ENCODE results near the gene NPR1.
"Not testable (repeated sequence)": the region's sequence is repeated elsewhere in the genome, so short reads cannot be mapped to it uniquely, and the experiment has no call there.

Gene NPR1

DNA sequence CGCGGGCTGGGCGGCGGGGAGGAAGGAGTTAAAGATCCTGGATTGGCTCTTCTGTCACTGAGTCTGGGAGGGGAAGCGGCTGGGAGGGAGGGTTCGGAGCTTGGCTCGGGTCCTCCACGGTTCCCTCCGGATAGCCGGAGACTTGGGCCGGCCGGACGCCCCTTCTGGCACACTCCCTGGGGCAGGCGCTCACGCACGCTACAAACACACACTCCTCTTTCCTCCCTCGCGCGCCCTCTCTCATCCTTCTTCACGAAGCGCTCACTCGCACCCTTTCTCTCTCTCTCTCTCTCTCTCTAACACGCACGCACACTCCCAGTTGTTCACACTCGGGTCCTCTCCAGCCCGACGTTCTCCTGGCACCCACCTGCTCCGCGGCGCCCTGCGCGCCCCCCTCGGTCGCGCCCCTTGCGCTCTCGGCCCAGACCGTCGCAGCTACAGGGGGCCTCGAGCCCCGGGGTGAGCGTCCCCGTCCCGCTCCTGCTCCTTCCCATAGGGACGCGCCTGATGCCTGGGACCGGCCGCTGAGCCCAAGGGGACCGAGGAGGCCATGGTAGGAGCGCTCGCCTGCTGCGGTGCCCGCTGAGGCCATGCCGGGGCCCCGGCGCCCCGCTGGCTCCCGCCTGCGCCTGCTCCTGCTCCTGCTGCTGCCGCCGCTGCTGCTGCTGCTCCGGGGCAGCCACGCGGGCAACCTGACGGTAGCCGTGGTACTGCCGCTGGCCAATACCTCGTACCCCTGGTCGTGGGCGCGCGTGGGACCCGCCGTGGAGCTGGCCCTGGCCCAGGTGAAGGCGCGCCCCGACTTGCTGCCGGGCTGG is at the start of gene NPR1:
NPR1 (plus strand) TSS at position 170 of the 818 bp plus-strand sequence; CDS start at position 591, 421 bp downstream.
- DNase-seq, result no peak

DNA sequence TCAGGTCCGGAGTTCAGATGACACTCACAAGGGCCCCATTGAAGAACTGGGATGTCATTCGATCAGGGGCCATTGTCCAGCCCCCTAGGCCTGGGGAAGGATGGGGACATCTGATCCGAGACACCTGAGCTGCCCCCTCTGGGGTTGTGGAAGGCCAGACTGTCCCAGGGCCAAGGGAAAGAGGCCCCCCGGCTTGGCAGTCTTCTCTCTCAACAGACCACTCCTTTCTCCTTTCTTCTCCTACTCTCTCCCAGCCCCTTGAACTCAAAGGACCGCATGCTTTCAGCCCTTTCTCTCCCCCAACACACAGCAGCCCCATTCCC is 49.2 kb upstream of the NPR1 start:
- no peak for DNase-seq

DNA sequence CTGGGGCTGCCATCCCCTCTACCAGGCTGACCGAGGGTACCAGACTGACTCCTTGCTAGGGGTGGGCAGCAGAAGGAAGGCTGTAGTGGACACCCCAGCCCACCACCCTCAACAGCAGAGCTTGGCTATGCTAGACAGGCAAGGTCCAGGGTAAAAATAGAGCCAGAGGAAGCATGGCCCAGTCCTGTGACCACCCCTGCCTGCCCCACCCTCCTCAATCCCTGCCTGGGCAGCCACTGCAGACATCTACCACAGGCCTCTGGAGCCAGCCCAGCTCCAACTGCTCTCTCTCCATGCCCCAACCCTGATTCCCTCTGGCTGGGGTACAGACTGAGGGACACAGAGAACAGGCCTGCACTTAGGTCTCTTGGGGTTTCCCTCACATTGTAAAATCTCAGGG is 48.5 kb upstream of the NPR1 start:
- DNase-seq, result no peak

DNA sequence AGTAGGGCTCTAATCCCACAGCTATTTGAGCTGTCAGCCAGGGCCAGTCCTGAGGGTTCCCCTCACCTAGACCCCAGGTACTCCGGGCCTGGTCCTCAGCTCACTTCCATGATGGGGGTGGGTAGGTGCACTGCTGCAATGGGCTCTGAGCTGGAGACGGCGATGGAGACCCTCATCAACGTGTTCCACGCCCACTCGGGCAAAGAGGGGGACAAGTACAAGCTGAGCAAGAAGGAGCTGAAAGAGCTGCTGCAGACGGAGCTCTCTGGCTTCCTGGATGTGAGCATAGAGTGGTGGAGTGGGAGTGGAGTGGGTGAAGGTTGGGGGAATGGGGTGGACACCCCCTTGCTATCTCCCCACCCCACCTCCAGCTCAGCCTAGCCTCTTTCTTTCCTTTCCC is 48.1 kb upstream of the NPR1 start:
- no peak for DNase-seq

DNA sequence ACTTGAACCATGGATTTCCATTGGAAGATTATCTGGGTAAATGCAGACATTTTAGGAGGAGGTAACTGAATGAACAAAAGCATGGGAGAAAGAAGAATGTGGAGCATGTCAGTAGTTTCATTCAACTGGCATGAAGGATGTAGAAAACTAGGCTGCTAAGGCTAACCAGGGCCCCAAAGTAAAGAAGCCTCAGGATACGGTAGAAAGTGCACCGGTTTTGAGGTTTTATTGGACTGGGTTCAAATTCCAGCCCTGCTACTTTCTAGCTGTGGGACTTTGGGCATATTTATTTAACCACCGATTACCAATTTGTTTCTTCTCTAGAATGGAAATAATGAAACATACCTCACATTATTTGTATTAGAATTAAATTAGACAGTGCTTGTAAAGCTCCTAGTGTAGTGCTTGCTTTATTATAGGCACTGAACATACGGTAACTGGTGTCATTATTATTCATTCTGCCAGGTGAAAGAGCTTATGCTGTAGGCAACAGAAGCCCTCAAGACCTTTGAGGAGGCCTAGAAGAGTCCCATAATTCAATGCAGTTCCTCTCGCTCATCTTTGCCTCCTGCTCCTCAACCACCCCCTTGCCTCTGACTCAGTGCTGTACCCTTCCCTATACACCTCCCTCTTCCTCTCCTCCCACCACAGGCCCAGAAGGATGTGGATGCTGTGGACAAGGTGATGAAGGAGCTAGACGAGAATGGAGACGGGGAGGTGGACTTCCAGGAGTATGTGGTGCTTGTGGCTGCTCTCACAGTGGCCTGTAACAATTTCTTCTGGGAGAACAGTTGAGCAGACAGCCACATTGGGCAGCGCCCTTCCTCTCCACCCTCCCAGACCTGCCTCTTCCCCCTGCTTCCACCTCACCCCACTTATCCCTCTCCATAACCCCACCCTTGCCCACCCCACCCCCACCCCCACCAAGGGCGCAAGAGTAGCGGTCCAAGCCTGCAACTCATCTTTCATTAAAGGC is 47.2 kb upstream of the NPR1 start:
- no peak for DNase-seq

DNA sequence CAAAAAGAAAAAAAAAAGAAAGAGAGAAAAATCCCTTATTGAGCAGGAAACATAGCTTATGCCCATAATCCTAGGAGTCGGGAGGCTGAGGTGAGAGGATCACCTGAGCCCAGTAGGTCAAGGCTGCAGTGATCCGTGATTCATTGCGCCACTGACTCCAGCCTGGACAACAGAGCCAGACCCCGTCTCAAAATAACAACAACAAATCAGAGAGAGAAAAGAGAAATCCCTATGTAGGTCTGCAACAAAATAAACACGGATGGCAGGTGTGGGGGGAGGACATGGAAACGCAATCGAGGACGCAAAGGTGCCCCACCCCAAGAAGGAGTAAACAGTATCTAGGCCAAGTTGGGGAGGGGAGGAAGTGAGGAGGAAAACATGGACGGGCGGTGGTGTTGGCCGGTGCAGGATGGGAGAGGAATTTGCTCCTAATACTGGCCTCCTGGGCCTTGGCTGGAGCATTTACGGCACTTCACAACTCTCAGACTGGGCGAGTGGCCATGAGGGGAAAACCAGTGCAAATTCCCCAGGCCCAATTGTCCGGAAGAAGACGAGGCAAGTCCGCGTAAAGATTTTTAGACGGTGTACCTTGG is 45.2 kb upstream of the NPR1 start:
- no peak for DNase-seq

DNA sequence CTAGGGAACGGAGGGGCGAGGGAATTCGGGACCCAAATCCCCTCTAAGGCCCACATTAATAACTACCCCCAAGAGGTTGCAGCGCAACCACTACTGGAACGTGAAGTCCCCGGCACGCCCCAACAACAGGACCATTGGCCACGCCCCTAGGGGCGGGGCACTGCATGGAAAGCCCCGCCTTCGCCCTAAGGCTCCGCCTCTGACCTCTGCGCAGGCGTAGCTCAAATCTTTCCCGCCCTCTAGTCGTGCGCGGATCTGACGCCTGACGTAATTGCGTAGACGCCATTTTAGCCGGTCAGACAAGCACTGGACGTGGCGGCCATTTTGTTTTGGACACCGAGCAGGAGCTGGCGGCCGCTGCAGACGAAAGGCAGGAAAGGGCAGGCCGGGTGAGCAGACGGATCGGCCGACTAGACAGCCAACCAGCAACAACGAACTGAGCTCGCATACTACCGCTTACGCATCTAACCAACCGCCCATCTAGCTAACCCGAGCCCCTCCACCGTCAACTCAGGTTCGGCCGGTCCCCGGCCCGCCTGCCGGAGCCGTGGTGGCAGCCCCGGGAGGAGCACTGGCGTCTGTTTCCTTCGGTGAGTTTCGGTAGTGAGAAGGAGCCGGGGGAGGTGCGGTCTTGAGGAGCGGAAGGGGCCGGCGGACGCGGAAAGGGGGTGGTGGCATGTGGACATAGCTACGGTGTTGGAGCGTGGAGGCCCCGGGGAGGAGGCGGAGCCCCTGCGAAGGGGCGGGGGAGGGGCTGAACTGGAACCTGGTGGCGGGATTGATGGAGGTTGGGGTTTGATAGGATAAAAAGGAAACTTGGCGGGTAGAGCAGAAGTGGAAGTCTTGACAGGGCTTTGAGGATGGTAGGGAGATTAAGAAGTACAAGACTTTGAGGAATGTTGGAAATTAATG is 44.5 kb upstream of the NPR1 start, which contains the start of gene CHTOP:
CHTOP (plus strand) TSS at position 313 of the 912 bp plus-strand sequence. CDS start 2,523 bp downstream, outside the sequence.
- DNase-seq, result peak; percentile 95

DNA sequence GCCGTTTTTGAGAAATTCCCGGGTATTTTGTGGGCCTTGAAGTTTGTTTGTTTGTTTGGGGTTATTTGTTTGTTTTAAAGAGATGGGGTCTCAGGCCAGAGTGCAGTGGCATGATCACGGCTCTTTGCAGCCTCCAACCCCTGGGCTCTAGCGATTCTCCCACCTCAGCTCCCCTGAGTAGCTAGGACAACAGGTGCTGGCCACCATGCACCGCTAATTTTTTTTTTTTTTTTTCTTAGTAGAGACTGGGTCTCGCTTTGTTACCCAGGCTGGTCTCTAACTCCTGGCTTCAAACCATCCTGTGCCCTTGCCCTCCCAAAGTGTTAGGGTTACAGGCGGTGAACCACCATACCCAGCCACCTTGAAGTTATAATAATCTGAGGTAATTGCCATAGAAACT is 42.6 kb upstream of the NPR1 start:
- DNase-seq, result no peak

DNA sequence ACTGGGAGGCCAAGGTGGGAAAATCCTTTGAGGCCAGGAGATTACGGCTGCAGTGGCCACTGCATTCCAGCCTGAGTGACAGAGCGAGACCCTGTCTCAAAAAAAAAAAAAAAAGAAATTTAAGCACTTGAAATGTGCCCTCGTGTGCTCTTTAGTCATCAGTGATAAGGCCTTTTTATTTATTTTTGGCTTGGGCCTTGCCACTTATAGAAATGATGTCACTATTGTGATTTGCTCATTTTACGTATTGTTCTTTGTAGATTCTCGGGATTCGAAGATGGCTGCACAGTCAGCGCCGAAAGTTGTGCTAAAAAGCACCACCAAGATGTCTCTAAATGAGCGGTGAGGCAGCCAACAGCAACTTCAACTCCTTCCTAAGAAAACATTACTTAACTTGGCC is 42.2 kb upstream of the NPR1 start:
- DNase-seq, result no peak

DNA sequence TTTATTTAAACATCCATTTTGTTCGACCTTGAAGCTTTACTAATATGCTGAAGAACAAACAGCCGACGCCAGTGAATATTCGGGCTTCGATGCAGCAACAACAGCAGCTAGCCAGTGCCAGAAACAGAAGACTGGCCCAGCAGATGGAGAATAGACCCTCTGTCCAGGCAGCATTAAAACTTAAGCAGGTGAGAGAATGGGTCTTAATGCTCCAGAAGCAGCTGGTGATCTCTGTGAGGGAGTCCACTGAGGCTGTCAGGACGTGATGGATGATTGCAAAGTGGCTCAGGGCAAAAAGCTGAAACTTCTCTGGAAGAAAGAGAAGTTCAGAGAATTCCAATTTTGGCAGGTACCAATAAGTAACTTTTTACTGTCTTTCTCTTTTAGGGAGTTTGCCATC is 40.2 kb upstream of the NPR1 start:
- DNase-seq, result no peak

DNA sequence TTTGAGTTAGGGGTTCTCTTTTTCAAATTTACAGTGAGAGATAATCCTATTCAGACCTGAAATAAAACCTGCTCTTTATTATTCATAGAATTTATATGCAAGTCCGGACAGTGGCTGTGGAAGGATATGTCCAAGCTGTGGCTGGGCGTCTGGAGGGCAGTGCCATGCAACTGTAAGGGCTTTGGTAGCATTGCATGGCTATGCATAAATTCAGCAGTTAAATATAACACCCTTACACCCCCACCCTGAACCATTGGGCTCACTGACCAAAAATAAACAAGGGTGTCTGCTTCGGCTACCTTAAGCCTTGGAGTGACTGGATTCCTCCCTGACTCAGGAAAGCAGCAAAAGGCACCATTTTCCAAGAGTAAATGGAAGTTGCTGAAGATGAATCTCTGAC is 39.2 kb upstream of the NPR1 start:
- no peak for DNase-seq

DNA sequence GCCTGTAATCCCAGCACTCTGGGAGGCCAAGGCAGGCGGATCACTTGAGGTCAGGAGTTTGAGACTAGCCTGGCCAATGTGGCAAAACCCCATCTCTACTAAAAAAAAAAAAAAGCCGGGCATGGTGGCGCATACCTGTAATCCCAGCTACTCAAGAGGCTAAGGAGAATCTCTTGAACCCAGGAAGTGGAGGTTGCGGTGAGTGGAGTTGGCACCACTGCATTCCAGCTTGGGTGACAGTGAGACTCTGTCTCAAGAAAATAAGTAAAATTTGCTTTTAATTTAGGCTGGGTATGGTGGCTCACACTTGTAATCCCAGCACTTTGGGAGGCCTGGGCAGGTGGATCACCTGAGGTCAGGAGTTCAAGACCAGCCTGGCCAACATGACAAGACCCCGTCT is 38.3 kb upstream of the NPR1 start:
- not testable (repeated sequence) for DNase-seq

DNA sequence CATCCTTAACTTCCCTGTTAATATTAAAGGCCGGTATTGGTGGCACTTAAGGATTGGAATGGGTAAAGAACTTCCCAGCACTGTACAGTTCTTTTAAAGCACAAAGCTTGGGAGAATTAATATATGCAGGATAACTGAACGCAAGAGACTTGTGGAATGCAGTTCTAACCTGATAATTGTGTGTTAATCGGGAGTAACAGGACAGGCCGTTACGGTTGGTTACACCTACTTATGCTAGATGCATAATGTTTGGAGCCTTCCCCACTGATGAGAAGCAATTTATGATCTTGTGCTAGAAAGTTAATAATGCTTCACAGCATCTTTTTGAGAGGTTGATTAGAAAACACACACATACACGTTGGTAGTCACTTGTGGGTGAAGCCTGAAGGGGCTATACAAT is 37.6 kb upstream of the NPR1 start:
- no peak for DNase-seq

DNA sequence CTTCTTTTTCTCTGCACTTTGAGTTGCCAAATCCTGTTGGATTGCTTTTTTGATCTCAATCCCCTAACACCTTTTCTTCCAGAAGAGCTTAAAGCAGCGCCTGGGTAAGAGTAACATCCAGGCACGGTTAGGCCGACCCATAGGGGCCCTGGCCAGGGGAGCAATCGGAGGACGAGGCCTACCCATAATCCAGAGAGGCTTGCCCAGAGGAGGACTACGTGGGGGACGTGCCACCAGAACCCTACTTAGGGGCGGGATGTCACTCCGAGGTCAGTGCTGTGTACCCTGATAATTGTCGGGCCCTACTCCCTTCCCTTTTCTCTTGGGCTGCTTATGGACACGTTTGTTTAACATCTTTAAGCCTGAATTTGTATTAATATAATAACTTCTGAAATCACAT is 36.3 kb upstream of the NPR1 start:
- DNase-seq, result no peak

DNA sequence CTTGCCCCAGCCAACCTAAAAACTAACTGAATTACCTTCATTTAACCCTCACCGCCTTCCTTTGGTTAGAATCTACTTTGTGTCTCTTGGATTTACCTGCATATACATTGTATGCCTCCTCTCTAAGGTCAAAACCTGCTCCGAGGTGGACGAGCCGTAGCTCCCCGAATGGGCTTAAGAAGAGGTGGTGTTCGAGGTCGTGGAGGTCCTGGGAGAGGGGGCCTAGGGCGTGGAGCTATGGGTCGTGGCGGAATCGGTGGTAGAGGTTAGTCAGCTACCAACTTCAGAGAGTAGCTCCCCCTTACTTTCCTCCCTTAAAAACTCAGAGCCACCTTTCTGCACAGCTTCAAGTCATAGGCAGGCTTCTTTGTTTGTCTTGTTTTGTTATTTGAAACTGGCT is 35.4 kb upstream of the NPR1 start:
- no peak for DNase-seq

DNA sequence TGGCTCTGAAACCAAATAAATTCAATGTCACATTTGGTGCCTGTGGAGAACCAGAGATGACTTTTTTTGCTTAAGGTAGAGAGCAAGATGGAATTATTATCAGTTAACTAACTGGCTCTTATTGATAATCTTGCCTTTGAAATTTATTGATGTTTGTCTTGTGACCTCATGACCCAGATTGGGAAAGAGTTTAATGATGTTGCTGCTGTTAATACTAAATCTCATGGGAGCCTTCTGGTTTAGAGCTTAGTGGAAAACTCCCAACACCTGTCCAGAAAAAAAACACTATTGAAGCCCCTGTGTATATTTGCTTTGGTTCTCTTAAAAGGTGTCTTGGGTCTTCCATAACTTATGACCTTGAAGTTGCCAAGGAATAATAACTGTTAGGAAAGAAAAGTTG is 34.7 kb upstream of the NPR1 start:
- no peak for DNase-seq

DNA sequence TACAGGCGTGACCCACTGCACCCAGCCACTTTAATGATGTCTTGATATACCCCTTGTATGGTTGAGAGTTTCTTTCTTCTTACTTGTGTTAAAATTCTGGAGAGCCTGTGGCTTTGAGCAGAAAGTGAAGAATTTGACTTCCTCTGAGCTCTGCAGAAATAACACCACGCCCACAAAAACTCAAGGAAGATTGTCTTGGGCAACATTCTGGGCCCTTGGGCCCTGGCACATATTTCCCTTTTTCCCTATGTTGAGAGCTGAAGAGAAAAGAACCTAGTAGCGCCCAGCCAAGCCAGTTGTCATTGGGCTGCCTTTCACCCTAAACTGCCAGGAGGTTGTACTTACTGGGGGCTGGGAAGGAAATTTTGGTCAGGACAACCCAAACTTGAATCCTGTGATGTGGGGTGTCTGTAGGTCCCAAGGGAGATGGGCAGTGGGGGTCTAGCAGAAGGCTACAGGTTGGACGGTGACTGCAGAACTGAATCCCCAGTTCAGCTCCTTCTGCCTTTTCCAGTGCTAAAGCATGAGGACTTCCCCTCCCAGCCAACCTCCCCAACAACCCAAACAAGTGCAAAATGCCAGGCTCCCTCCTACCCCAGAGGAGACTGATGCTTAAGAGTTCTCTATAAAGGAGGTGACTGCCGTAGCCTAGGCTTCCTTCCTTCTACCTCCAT is 31.7 kb upstream of the NPR1 start:
- DNase-seq, result no peak

DNA sequence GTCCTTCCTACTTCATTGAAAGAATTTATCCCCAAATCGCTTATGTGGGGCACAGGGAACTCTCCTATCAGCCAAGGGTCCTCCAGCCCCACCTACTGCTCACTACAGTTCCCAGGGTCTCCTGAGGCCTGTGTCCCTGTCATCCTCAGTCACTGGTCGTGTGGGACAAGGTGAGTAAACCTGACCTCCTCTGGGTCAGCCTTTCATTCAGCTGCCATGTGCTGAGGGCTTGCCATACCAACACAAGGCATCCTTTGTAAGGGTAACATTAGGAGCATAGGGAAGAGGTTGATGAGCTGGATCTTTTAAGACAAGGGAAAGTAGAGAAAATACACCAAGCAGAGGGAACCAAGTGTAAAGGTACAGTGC is 31.2 kb upstream of the NPR1 start:
- no peak for DNase-seq

DNA sequence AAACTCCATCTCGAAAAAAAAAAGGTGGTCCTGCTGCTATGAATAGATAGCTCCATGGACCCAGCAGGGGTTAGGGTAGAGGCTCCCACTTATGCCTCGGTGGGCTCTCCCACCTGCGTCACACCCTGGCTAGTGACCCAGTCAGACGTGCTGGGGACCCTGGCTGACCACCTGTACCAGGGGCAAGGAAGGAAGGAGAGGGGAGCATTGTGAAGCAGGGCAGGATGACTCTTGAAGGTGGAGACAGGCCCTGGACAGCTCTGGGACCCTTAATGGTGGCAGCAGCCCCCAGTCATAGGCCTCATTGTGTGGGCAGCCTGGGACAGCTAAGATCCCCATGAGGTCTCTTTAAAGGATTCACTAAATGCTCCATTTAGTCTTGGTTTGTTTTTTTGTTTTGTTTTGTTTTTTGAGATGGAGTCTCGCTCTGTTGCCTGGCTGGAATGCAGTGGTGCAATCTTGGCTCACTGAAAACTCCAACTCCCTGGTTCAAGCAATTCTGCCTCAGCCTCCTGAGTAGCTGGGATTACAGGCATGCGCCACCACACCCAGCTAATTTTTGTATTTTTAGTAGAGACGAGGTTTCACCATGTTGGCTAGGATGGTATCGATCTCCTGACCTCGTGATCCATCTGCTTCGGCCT is 30.4 kb upstream of the NPR1 start:
- DNase-seq, result no peak

DNA sequence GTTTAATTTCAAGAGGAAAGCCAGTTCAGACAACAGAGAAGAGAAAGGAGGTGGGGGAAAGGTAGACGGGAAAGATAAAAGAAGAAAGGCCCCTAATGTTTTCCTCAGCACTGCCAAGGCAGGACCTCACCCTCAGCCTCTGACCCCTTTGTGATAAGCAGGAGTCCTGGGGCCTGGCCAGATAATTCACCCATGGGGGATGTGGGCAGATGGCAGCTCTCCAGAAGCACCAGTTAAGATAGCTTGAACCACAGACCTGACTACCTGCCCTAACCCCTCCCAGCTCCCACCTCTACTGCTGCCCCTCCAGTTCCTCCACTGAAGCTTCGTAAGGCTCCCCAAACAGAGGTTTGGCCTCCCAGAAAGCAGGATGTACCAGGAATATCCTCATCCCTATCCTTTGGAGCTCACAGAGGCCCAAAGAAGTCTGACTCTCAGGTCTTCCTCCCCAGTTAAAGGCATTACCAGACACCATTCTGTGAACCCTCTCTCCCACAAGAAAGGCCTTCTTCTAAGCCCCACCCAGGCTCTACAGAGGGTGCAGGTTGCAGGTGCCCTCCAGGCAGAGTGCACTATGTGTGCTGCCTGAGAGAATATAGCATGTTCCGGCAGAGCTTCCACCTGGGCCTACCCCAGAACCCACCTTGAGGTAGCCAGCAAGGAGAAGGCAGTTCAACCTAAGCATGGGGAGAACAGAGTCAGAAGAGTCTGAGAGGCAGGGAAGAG is 29.2 kb upstream of the NPR1 start:
- no peak for DNase-seq

DNA sequence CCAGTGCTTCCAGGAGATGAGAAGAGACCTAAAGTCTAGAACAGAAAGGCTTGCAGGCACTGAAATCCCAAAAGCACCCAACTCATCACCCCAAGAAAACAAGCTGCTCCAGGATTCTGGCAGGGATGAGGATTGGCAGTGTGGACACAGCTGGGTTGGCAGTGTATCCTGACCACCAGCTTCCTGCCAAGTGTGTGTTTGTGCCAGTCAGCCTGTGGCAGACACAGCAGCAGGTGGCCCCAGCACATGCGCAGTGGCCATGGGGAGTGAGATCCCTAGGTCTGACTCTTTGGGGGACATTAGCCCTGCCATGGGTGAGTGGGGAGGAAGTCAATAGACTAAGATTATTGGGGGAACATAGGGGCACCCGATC is 28.6 kb upstream of the NPR1 start:
- DNase-seq, result no peak
